Measurements from ENCODE around the gene S100A1.

The S100A1 gene

GRCh38 chr1:153616144-153616916, 11.9 kb upstream of the S100A1 start, which contains the start of gene S100A14:
Gene S100A14, minus strand, starts transcription at chr1:153616325. Its CDS starts 467 bp downstream, at chr1:153615858.
- H3K4me3 ChIP-seq (ENCODE audit: low read depth, low read length), result no peak within 1 kb of the TSS
- no peak for TF ChIP-seq CTCF (IDR thresholded peaks at IDR 0.05; ENCODE audit: low read depth, low read length)

- TF ChIP-seq CTCF (IDR thresholded peaks at IDR 0.05; ENCODE audit: low read depth, low read length), result no peak
- H3K4me3 ChIP-seq (ENCODE audit: low read depth, low read length), result no peak overlapping the region
These were observed 11.3 kb upstream of the S100A1 start for GRCh38 chr1:153616917-153617311.

- H3K4me3 ChIP-seq (ENCODE audit: low read depth, low read length), result no peak overlapping the region
- peak; percentile 53 for TF ChIP-seq CTCF (IDR thresholded peaks at IDR 0.05; ENCODE audit: low read depth, low read length)
These were observed 10.6 kb upstream of the S100A1 start for GRCh38 chr1:153617663-153618062.

- no peak for TF ChIP-seq CTCF (IDR thresholded peaks at IDR 0.05; ENCODE audit: low read depth, low read length)
- H3K4me3 ChIP-seq (ENCODE audit: low read depth, low read length), result no peak overlapping the region
These were observed 9.1 kb upstream of the S100A1 start for GRCh38 chr1:153619171-153619570.

GRCh38 chr1:153623101-153623500, 5.1 kb upstream of the S100A1 start:
- TF ChIP-seq CTCF (IDR thresholded peaks at IDR 0.05; ENCODE audit: low read depth, low read length), result no peak
- H3K4me3 ChIP-seq (ENCODE audit: low read depth, low read length), result no peak overlapping the region

- TF ChIP-seq CTCF (IDR thresholded peaks at IDR 0.05; ENCODE audit: low read depth, low read length), result no peak
- H3K4me3 ChIP-seq (ENCODE audit: low read depth, low read length), result no peak overlapping the region; the same call in 1 of the 2 replicates
These were observed 3.1 kb upstream of the S100A1 start for GRCh38 chr1:153624965-153625611.

GRCh38 chr1:153626477-153626903, 1.7 kb upstream of the S100A1 start:
- peak overlapping the region; percentile 71 for H3K4me3 ChIP-seq (ENCODE audit: low read depth, low read length)
- no peak for TF ChIP-seq CTCF (IDR thresholded peaks at IDR 0.05; ENCODE audit: low read depth, low read length)
